Non-pigmented ciliary epithelial cell (primary cell): Measurements from ENCODE around the gene RNF126.
A peak's percentile ranks its signal among the peaks of the same experiment; 100 is the strongest.
"Not testable (repeated sequence)": the region's sequence is repeated elsewhere in the genome, so short reads cannot be mapped to it uniquely, and the experiment has no call there.

ENCODE experiments used
- DNase-seq: peaks from one replicate; pipeline ENCODE4 v3.0.0-alpha.2; 2010; ENCODE audit warnings: low read depth

Gene RNF126

GRCh38 chr19:685454-685931 lies 22.5 kb upstream of the RNF126 start:
- DNase-seq: no peak

- no peak for DNase-seq
These were observed 19.8 kb upstream of the RNF126 start for GRCh38 chr19:682678-683320.

GRCh38 chr19:681029-682019 lies 18.3 kb upstream of the RNF126 start:
- no peak for DNase-seq

GRCh38 chr19:680287-681028 lies 17.4 kb upstream of the RNF126 start:
- peak; percentile 82 for DNase-seq

GRCh38 chr19:679418-680286 lies 16.6 kb upstream of the RNF126 start:
- DNase-seq: no peak

GRCh38 chr19:678791-679388 lies 15.9 kb upstream of the RNF126 start:
- DNase-seq: no peak

- no peak for DNase-seq
These were observed 14.8 kb upstream of the RNF126 start for GRCh38 chr19:677601-678436.

- DNase-seq: no peak
These were observed 14.2 kb upstream of the RNF126 start for GRCh38 chr19:677201-677600.

- no peak for DNase-seq
These were observed 13.5 kb upstream of the RNF126 start, which contains the start of gene FSTL3 for GRCh38 chr19:676339-677105. FSTL3 (plus strand) TSS chr19:676392; CDS start chr19:676424, 32 bp downstream.

GRCh38 chr19:676007-676338 lies 13.0 kb upstream of the RNF126 start:
- no peak for DNase-seq

GRCh38 chr19:674282-675151 lies 11.5 kb upstream of the RNF126 start:
- DNase-seq: no peak

- no peak for DNase-seq
These were observed 7.6 kb upstream of the RNF126 start for GRCh38 chr19:670609-671075.

- not testable (repeated sequence) for DNase-seq
These were observed 5.8 kb upstream of the RNF126 start for GRCh38 chr19:668675-669434.

- DNase-seq: not testable (repeated sequence)
These were observed 4.1 kb upstream of the RNF126 start for GRCh38 chr19:666985-667573.

- DNase-seq: no peak
These were observed 2.0 kb upstream of the RNF126 start for GRCh38 chr19:664913-665443.

- DNase-seq: no peak
These were observed 686 bp upstream of the RNF126 start for GRCh38 chr19:663682-664117.
